Motor neuron (in vitro differentiated cells): Measurements from ENCODE around the gene DDX41. TPM values are rescaled to one million over a fixed set of nuclear protein-coding genes. Genes with fewer than 3 reads are reported as not detected.
"Not testable (repeated sequence)": the region's sequence is repeated elsewhere in the genome, so short reads cannot be mapped to it uniquely, and the experiment has no call there.

ENCODE experiments used
- ATAC-seq, 8 experiments: fragments of 200-7000 bp; cut with Tn5 transposase; replicated peaks in 6 of 8; 2 replicates each; pipeline ENCODE4 v1.8.0; 2021; ENCODE audit warnings: mild to moderate bottlenecking in 8 of 8, moderate library complexity in 8 of 8
- H3K27ac ChIP-seq, 2 donors: fragments of 250-450 bp; sonication (Bioruptor Pico); 2 replicates each; pipeline ENCODE4 v1.9.0; 2021; ENCODE audit warnings: antibody characterized with exemption in 2 of 2, mild to moderate bottlenecking in 2 of 2, moderate library complexity in 1 of 2
- H3K4me1 ChIP-seq, 2 donors: fragments of 250-450 bp; sonication (Bioruptor Pico); replicated peaks in 1 of 2; 2 replicates each; pipeline ENCODE4 v1.6.1; 2021; ENCODE audit warnings: antibody characterized with exemption in 2 of 2, mild to moderate bottlenecking in 2 of 2, moderate library complexity in 1 of 2
- H3K4me3 ChIP-seq, 5 donors: fragments of 250-450 bp; sonication (Bioruptor Pico); 2 replicates each; pipeline ENCODE4 v1.9.0; 2021; ENCODE audit warnings: antibody characterized with exemption in 5 of 5, mild to moderate bottlenecking in 5 of 5, moderate library complexity in 4 of 5
- WGBS, 10 experiments: fragments of 450-650 bp; shearing (Covaris generic); methylation state at CpG; one replicate each; pipeline ENCODE4 v1.0.0; 2022; 5-methylcytosine and 5-hydroxymethylcytosine counted together
- in situ Hi-C, 9 experiments: fragments of 400-800 bp; cut with MboI; loops; one replicate each; pipeline ENCODE4 v1.15.0; 2021; ENCODE audit warnings: low sequenced_read_pairs in 9 of 9, low pct_unique_long_range_greater_than_20kb in 2 of 9; ENCODE audit not compliant: unreplicated experiment in 9 of 9
- total RNA-seq, 8 experiments: library from RNA; unstranded; fragments of 300-600 nt; gene quantifications; 2 replicates each; pipeline versions ENCODE4 v1.2.3 to v1.2.4, GENCODE V29; 2022

Gene DDX41
- total RNA-seq = 100 to 1,000 TPM in 3 of 8 experiments, 10 to 100 TPM in 5; 72.7 to 158 (median 97.0) TPM

GRCh38 chr5:177516601-177517568 lies at the start of gene DDX41:
Gene DDX41 (minus strand): TSS chr5:177516961. CDS start chr5:177516945, 16 bp downstream.
- 0 to 4% (median 1%) methylated on average over 3 to 23 of the region's 96 CpGs; no CpG with 5 or more reads in 4 of the 10 experiments for WGBS, 10 experiments
- Histone ChIP-seq H3K4me1 (peaks cover 13 to 16% of the 10 kb centered on the region in 2 donors), H3K27ac (peak within 1 kb of the TSS; percentile 76 to 92), H3K4me3 (peak within 1 kb of the TSS; percentile 81 to 94 (median 91))
- in situ Hi-C loops = loop anchor here in 1 of 9 experiments (25.0 kb wide), 1 partner anchor 130 kb away; the partner anchor contains the start of gene SLC34A1
- peak; percentile 85 to 92 (median 89) for ATAC-seq

- no peak for ATAC-seq
- H3K4me3 ChIP-seq = no peak overlapping the region
- in situ Hi-C loops = no loop called here
- no peaks in the 10 kb centered on the region for H3K4me1 ChIP-seq
- 20 to 92% (median 80%) methylated on average over 2 to 8 of the region's 8 CpGs; no CpG with 5 or more reads in 3 of the 10 experiments for WGBS, 10 experiments
- H3K27ac ChIP-seq = no peak overlapping the region
Observed at GRCh38 chr5:177565046-177565445, 48.3 kb upstream of the DDX41 start.

- ATAC-seq = peak in 2 of 8 experiments; percentile 9 to 11
- 0 to 24% (median 7%) methylated on average over 1 to 5 of the region's 8 CpGs; no CpG with 5 or more reads in 3 of the 10 experiments for whole genome bisulfite sequencing, 10 experiments
- in situ Hi-C loops = not testable (repeated sequence)
Observed at GRCh38 chr5:177559446-177559941, 42.7 kb upstream of the DDX41 start.

GRCh38 chr5:177557796-177558195 lies 41.0 kb upstream of the DDX41 start:
- Histone ChIP-seq H3K4me1 (peaks cover 1 to 15% of the 10 kb centered on the region in 2 donors), H3K27ac (no peak overlapping the region), H3K4me3 (no peak overlapping the region)
- 40 to 92% (median 86%) methylated on average over 1 to 5 of the region's 5 CpGs; no CpG with 5 or more reads in 3 of the 10 experiments for WGBS, 10 experiments
- in situ Hi-C loops = no loop called here
- ATAC-seq = no peak

More at GRCh38 chr5:177559446-177559941, 42.7 kb upstream of the DDX41 start:
- H3K4me1 ChIP-seq = peaks cover 0 to 13% of the 10 kb centered on the region in 2 donors
- not testable (repeated sequence) for H3K4me3 ChIP-seq, H3K27ac ChIP-seq

DNA sequence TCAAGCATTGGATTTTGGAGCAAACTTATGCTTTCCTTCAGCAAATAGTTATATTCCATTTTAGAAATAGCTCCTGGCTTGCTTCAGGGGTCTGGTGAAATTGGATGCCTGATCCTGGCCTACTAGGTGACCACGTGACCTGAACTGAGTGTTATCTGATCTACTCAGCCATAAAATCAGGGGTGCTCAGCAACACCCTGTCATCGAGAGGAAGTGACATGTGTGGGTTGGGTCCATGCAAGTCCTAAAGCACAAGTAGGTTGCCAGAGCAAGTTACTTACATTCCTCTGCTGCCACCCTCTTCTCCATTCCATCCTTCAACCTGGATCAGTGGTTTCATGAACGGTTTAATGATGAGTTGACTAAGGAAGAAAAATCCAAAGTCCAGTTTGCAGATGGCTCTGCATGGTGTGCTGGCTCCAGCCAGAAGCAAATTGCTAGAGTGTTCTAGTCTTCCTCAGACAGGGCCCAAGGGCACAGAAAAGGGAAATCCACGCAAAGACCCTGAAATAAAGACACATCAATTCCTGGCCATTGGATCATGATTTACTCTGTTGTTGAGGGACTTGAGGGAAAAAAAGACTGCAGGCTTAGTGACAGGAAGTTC lies 40.4 kb upstream of the DDX41 start:
- H3K4me3 ChIP-seq = no peak overlapping the region
- 4 to 89% (median 64%) methylated on average over 2 to 4 of the region's 4 CpGs for WGBS, 10 experiments
- no peak overlapping the region for H3K27ac ChIP-seq
- peaks cover 8 to 21% of the 10 kb centered on the region in 2 donors for H3K4me1 ChIP-seq
- peak in 1 of 8 experiments; percentile 7 for ATAC-seq
- in situ Hi-C loops = no loop called here

DNA sequence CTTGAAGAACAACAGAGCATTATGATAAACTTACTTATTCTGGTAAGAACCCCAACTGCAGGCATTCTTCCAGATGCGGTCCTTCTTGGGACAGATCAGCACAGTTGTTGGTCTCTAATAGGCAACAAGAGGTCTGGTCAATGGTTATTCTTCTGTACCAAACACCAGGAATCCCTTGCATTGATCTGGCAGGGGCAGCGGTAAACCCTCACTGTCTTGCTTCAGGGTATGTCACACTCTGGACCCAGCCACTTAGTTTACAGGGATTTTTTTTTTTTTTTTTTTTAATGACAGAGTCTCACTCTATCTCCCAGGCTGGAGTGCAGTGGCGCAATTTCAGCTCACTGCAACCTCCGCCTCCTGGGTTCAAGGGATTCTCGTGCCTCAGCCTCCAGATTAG lies 38.9 kb upstream of the DDX41 start:
- in situ Hi-C loops = no loop called here
- Histone ChIP-seq H3K27ac (no peak overlapping the region), H3K4me3 (no peak overlapping the region), H3K4me1 (peaks cover 9 to 22% of the 10 kb centered on the region in 2 donors)
- no peak for ATAC-seq
- 88 to 100% (median 100%) methylated on average over 1 to 4 of the region's 5 CpGs; no CpG with 5 or more reads in 1 of the 10 experiments for WGBS, 10 experiments

DNA sequence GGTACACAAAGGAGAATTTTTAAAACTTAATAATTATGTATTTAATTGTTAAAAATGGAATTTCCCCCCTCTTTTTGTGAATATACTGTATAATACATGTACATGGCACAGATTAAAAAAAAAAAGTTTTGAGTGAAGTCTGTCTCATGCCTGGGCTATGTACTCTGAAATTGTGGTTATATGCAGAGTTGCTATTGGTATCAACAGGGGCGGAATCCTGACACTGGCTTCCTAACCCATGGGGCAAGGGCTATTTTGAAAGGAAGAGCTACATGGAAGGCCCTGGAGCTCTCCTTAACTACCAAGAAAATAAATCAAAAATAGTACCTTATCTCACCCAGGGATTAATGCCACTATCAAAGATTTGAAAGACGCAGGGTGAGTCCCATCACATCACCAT lies 38.5 kb upstream of the DDX41 start:
- Histone ChIP-seq H3K27ac (no peak overlapping the region), H3K4me3 (no peak overlapping the region), H3K4me1 (peaks cover 9 to 22% of the 10 kb centered on the region in 2 donors)
- in situ Hi-C loops = no loop called here
- no peak for ATAC-seq
- WGBS, 10 experiments = 67 to 100% (median 94%) methylated on average over 1 to 2 of the region's 2 CpGs; no CpG with 5 or more reads in 3 of the 10 experiments

- in situ Hi-C loops = no loop called here
- 0 to 76% (median 30%) methylated on average over 1 to 16 of the region's 49 CpGs; no CpG with 5 or more reads in 1 of the 10 experiments for WGBS, 10 experiments
- Histone ChIP-seq H3K27ac (peak within 1 kb of the TSS; percentile 84 to 93), H3K4me3 (peak within 1 kb of the TSS; percentile 81 to 94 (median 92)), H3K4me1 (peaks cover 9 to 19% of the 10 kb centered on the region in 2 donors)
- ATAC-seq = peak; percentile 74 to 92 (median 84)
Observed at GRCh38 chr5:177554474-177555111, 37.8 kb upstream of the DDX41 start, which contains the start of gene FAM193B. Gene FAM193B (minus strand): TSS chr5:177554563. CDS start chr5:177554458, 105 bp downstream.

- peaks cover 9 to 15% of the 10 kb centered on the region in 2 donors for H3K4me1 ChIP-seq
- in situ Hi-C loops = no loop called here
- WGBS, 10 experiments = 0% methylated on average over 12 of the region's 72 CpGs; no CpG with 5 or more reads in 9 of the 10 experiments
- H3K27ac ChIP-seq = peak overlapping the region; percentile 84 to 93
- peak; percentile 51 to 66 (median 59) for ATAC-seq
- peak overlapping the region; percentile 81 to 94 (median 92) for H3K4me3 ChIP-seq
Observed at GRCh38 chr5:177553671-177554429, 37.1 kb upstream of the DDX41 start.

GRCh38 chr5:177552839-177553455 lies 36.2 kb upstream of the DDX41 start:
- ATAC-seq = peak; percentile 3 to 30 (median 14)
- WGBS, 10 experiments = 24 to 81% (median 67%) methylated on average over 2 to 5 of the region's 16 CpGs; no CpG with 5 or more reads in 2 of the 10 experiments

DNA sequence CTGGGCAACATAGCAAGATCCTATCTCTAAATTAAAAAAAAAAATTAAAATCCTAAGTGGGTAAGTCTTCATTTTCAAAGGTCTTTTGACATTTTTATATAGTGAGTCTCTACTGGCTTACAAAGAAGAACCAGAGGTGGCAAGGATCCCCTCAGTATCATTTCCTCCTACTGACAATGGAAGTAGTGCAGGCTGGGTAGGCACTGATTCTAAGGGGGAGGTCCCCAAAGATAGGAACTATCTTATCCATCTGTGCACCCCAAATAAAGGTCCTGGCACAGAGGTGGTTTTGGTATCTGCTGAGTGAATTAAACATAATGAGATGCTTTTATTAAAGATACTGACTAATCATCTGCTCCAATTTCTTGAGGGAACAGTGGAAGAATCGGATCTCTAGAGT lies 33.4 kb upstream of the DDX41 start:
- no peak for ATAC-seq
- WGBS, 10 experiments = 100% methylated on average over 1 of the region's 1 CpG; no CpG with 5 or more reads in 8 of the 10 experiments

More at GRCh38 chr5:177552839-177553455, 36.2 kb upstream of the DDX41 start:
- H3K27ac ChIP-seq = no peak overlapping the region
- H3K4me3 ChIP-seq = peak overlapping the region; percentile 81 to 94 (median 92)
- in situ Hi-C loops = no loop called here
- peaks cover 9 to 15% of the 10 kb centered on the region in 2 donors for H3K4me1 ChIP-seq

More for the DNA sequence above, 33.4 kb upstream of the DDX41 start:
- in situ Hi-C loops = no loop called here
- Histone ChIP-seq H3K4me3 (no peak overlapping the region), H3K27ac (no peak overlapping the region), H3K4me1 (peaks cover 22 to 30% of the 10 kb centered on the region in 2 donors)
